Measurements from ENCODE around the gene YTHDC2. TPM values are rescaled to one million over a fixed set of nuclear protein-coding genes. Genes with fewer than 3 reads are reported as not detected.

YTHDC2 gene
- total RNA-seq, 3 donors from 2014 or later (not counting 1 experiment from before 2014, with no cell fraction given), result 37.7 to 38.8 (median 38.0) TPM

DNA sequence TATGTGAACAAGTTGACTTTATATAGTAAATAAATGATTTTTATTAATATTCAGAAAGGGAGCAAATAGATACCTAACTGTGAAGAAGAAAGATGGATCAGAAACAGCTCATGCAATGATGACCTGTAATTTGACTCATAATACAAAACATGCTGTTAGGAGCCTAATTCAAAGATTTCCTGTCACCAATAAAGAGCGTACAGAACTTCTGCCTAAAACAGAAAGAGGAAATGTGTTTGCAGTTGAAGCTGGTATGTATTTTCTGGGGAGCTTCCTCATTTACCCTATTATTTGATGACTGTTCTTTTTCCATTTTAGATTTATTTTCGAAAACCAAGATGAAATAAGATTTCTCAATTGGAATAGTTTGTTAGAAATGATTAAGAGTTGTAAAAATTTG is 11.4 kb downstream of the YTHDC2 start:
- no CpG with 5 or more reads among the region's 2 CpGs for WGBS (ENCODE audit: insufficient coverage)
- intact Hi-C loops (cut with micrococcal nuclease), result no loop called here
- H3K27ac Mint-ChIP-seq, result peak overlapping the region in 1 of 2 donors; percentile 69
- H3K27me3 Mint-ChIP-seq (ENCODE audit: low read depth in 2 of 2), result no peaks in the 10 kb centered on the region
- Histone ChIP-seq H3K9me3 (ENCODE audit: control insufficient read depth, insufficient read depth, low read length) (no peaks in the 10 kb centered on the region), H3K4me3 (ENCODE audit: low read length) (no peak overlapping the region), H3K27ac (ENCODE audit: low read length) (peak overlapping the region; percentile 30), H3K4me1 (ENCODE audit: control insufficient read depth, insufficient read depth, low read length) (no peaks in the 10 kb centered on the region), H3K36me3 (ENCODE audit: control insufficient read depth, insufficient read depth, low read length) (peaks cover 3% of the 10 kb centered on the region), H3K27me3 (ENCODE audit: control insufficient read depth, insufficient read depth, low read length) (no peaks in the 10 kb centered on the region)
- no peak overlapping the region for H3K4me3 Mint-ChIP-seq
- DNase-seq (peak in 1 of 2 donors; percentile 44), ATAC-seq (peak in 1 of 3 donors; percentile 26)
- H3K36me3 Mint-ChIP-seq, result no peaks in the 10 kb centered on the region
- peaks cover 11 to 21% of the 10 kb centered on the region in 2 donors for H3K4me1 Mint-ChIP-seq
- TF ChIP-seq, protein P1, sequence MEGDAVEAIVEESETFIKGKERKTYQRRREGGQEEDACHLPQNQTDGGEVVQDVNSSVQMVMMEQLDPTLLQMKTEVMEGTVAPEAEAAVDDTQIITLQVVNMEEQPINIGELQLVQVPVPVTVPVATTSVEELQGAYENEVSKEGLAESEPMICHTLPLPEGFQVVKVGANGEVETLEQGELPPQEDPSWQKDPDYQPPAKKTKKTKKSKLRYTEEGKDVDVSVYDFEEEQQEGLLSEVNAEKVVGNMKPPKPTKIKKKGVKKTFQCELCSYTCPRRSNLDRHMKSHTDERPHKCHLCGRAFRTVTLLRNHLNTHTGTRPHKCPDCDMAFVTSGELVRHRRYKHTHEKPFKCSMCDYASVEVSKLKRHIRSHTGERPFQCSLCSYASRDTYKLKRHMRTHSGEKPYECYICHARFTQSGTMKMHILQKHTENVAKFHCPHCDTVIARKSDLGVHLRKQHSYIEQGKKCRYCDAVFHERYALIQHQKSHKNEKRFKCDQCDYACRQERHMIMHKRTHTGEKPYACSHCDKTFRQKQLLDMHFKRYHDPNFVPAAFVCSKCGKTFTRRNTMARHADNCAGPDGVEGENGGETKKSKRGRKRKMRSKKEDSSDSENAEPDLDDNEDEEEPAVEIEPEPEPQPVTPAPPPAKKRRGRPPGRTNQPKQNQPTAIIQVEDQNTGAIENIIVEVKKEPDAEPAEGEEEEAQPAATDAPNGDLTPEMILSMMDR (IDR thresholded peaks at IDR 0.05), result no peak
- no peaks in the 10 kb centered on the region for H3K9me3 Mint-ChIP-seq

DNA sequence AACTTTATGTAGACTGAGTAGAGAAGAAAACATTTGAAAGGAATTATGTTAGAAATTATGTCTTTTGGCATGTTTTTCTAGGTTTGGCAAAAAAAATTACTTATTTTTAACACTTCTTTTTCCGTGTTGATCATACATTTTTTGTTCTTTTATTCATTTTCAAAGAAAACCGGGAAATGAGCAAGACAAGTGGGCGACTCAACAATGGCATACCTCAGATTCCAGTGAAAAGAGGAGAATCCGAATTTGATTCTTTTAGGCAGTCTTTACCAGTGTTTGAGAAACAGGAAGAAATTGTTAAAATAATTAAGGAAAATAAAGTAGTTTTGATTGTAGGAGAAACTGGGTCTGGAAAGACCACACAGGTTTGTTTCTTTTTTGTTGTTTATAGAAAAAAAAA is 12.9 kb downstream of the YTHDC2 start:
- no peak overlapping the region for H3K4me3 Mint-ChIP-seq
- peaks cover 12 to 17% of the 10 kb centered on the region in 2 donors for H3K4me1 Mint-ChIP-seq

DNA sequence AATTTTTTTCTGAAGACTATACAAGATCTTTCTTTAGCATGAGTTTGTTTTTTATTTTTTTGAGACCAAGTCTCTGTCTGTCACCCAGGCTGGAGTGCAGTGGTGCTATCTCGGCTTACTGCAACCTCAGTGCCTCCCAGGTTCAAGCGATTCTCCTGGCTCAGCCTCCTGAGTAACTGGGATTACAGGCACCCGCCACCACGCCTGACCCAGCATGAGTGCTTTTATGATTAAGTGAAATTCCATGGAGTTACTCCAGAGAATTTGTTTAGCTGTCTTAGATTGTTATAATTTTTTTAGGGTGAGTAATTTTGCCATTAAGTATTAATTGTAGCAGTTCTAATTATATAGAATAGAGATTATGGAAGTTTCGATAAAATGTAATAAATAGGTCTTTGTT is 14.3 kb downstream of the YTHDC2 start:
- DNase-seq, result no peak
- Histone ChIP-seq H3K36me3 (ENCODE audit: control insufficient read depth, insufficient read depth, low read length) (peaks cover 2% of the 10 kb centered on the region), H3K27me3 (ENCODE audit: control insufficient read depth, insufficient read depth, low read length) (no peaks in the 10 kb centered on the region), H3K4me1 (ENCODE audit: control insufficient read depth, insufficient read depth, low read length) (no peaks in the 10 kb centered on the region), H3K27ac (ENCODE audit: low read length) (no peak overlapping the region), H3K9me3 (ENCODE audit: control insufficient read depth, insufficient read depth, low read length) (no peaks in the 10 kb centered on the region), H3K4me3 (ENCODE audit: low read length) (no peak overlapping the region)
- Mint-ChIP-seq H3K27me3 (ENCODE audit: low read depth in 2 of 2) (no peaks in the 10 kb centered on the region), H3K4me1 (peaks cover 11 to 17% of the 10 kb centered on the region in 2 donors), H3K4me3 (no peak overlapping the region), H3K27ac (no peak overlapping the region), H3K36me3 (peaks cover 14% of the 10 kb centered on the region), H3K9me3 (no peaks in the 10 kb centered on the region)
- 96% methylated on average over 5 of the region's 5 CpGs for WGBS (ENCODE audit: insufficient coverage)
- ATAC-seq, result no peak
- intact Hi-C loops (cut with micrococcal nuclease), result no loop called here
- TF ChIP-seq, protein P1 (IDR thresholded peaks at IDR 0.05), result no peak

More for the DNA sequence above, 12.9 kb downstream of the YTHDC2 start:
- Mint-ChIP-seq H3K27me3 (ENCODE audit: low read depth in 2 of 2) (no peaks in the 10 kb centered on the region), H3K36me3 (peaks cover 12% of the 10 kb centered on the region), H3K27ac (no peak overlapping the region), H3K9me3 (no peaks in the 10 kb centered on the region)
- 100% methylated on average over 4 of the region's 4 CpGs for WGBS (ENCODE audit: insufficient coverage)
- H3K27ac ChIP-seq (ENCODE audit: low read length), result no peak overlapping the region
- H3K27me3 ChIP-seq (ENCODE audit: control insufficient read depth, insufficient read depth, low read length), result no peaks in the 10 kb centered on the region
- no peak overlapping the region for H3K4me3 ChIP-seq (ENCODE audit: low read length)
- H3K4me1 ChIP-seq (ENCODE audit: control insufficient read depth, insufficient read depth, low read length), result no peaks in the 10 kb centered on the region
- TF ChIP-seq, protein P1 (IDR thresholded peaks at IDR 0.05), result no peak
- intact Hi-C loops (cut with micrococcal nuclease), result no loop called here
- ATAC-seq, result no peak
- no peaks in the 10 kb centered on the region for H3K9me3 ChIP-seq (ENCODE audit: control insufficient read depth, insufficient read depth, low read length)
- peaks cover 2% of the 10 kb centered on the region for H3K36me3 ChIP-seq (ENCODE audit: control insufficient read depth, insufficient read depth, low read length)
- DNase-seq, result no peak

DNA sequence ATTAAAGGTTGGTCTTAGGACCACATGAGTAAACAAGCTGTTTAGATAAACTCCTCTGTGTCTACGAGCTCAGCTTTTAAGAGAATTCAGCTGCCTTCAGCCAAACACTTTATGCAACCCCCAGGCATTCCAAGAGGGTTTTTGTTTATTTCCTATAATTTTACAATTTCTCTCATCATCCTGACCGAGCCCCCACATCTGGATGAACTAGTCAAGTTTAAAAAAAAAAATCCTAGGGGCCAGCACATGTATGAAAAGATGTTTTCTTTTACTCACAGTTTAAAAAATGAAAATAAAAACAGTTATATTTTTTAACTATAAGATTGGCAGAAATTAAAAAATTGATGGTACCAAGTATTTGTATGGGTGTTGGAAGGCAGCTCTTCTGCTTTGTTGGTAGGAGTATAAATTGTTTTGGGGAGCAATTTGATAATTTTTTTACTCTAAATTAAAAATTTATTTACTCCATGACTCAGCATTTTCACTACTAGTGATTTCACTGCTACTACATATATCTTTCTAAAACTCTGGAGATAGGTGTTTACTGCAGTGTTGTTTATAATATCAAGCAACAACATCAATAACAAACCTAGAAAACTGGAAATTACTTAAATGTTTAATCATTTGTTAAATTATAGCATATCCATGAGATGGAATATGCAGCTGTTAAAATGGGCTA is 18.1 kb downstream of the YTHDC2 start:
- Histone ChIP-seq H3K27ac (ENCODE audit: low read length) (no peak overlapping the region), H3K4me3 (ENCODE audit: low read length) (no peak overlapping the region), H3K36me3 (ENCODE audit: control insufficient read depth, insufficient read depth, low read length) (peaks cover 18% of the 10 kb centered on the region), H3K9me3 (ENCODE audit: control insufficient read depth, insufficient read depth, low read length) (no peaks in the 10 kb centered on the region), H3K27me3 (ENCODE audit: control insufficient read depth, insufficient read depth, low read length) (no peaks in the 10 kb centered on the region), H3K4me1 (ENCODE audit: control insufficient read depth, insufficient read depth, low read length) (no peaks in the 10 kb centered on the region)
- WGBS (ENCODE audit: insufficient coverage), result 93% methylated on average over 1 of the region's 2 CpGs
- H3K27me3 Mint-ChIP-seq (ENCODE audit: low read depth in 2 of 2), result no peaks in the 10 kb centered on the region
- DNase-seq (no peak), ATAC-seq (no peak)
- H3K9me3 Mint-ChIP-seq, result no peaks in the 10 kb centered on the region
- no peak overlapping the region for H3K27ac Mint-ChIP-seq
- H3K36me3 Mint-ChIP-seq, result peaks cover 19% of the 10 kb centered on the region
- intact Hi-C loops (cut with micrococcal nuclease), result no loop called here
- TF ChIP-seq, protein P1 (IDR thresholded peaks at IDR 0.05), result no peak
- H3K4me1 Mint-ChIP-seq, result peaks cover 0 to 6% of the 10 kb centered on the region in 2 donors
- H3K4me3 Mint-ChIP-seq, result no peak overlapping the region

Measured in natural killer cell (primary cell).